OCI-LY7 (cell line): ENCODE results near the gene GPR137B.

ENCODE experiments used
- EZH2phosphoT487 ChIP-seq: fragments of 200-600 bp; sonication (generic); IDR thresholded peaks from 2 replicates; pipeline ENCODE4 v1.6.1; 2018; ENCODE audit warnings: low read depth, borderline replicate concordance, mild to moderate bottlenecking, mixed run types, antibody characterized with exemption, low read length, moderate library complexity, mixed read lengths
- TF ChIP-seq, protein P1 (sequence below): fragments of 200-600 bp; sonication (generic); conservative IDR thresholded peaks from 2 replicates; pipeline ENCODE4 v1.5.1; 2014; ENCODE audit warnings: mild to moderate bottlenecking, antibody characterized with exemption, low read length, moderate library complexity, mixed read lengths

DNA sequence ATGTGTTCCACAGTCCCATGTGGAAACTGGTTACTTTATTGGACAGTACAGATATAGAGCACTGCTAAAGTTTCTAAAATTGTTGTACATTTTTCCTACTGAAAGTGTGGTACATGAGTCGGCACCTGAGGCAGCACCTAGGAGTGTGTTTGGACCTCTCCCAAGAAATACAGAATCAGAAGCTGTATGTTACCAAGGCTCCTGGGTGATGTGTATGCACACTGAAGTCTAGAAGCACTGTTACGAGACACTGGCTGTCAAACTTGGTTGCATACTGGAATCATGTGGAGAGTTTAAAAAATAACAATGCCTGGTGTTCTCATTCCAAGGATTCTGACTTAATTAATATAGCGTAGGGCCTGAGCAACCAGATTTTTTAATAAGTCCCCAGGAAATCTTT lies 92.8 kb downstream of the GPR137B start:
- TF ChIP-seq, protein P1, sequence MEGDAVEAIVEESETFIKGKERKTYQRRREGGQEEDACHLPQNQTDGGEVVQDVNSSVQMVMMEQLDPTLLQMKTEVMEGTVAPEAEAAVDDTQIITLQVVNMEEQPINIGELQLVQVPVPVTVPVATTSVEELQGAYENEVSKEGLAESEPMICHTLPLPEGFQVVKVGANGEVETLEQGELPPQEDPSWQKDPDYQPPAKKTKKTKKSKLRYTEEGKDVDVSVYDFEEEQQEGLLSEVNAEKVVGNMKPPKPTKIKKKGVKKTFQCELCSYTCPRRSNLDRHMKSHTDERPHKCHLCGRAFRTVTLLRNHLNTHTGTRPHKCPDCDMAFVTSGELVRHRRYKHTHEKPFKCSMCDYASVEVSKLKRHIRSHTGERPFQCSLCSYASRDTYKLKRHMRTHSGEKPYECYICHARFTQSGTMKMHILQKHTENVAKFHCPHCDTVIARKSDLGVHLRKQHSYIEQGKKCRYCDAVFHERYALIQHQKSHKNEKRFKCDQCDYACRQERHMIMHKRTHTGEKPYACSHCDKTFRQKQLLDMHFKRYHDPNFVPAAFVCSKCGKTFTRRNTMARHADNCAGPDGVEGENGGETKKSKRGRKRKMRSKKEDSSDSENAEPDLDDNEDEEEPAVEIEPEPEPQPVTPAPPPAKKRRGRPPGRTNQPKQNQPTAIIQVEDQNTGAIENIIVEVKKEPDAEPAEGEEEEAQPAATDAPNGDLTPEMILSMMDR, result no peak
- no peak for TF ChIP-seq EZH2phosphoT487
